Left cardiac atrium (tissue), 4 donors: Measurements from ENCODE around the gene NAIF1. TPM values are rescaled to one million over a fixed set of nuclear protein-coding genes. Genes with fewer than 3 reads are reported as not detected.

Experiments
- ATAC-seq, 2 donors: fragments of 200-7000 bp; cut with Tn5 transposase; one replicate each; pipeline ENCODE4 v1.9.1; 2020; ENCODE audit warnings: mild to moderate bottlenecking in 2 of 2, moderate library complexity in 2 of 2
- DNase-seq: peaks from one replicate; pipeline ENCODE4 v3.0.0-alpha.2; 2020
- intact Hi-C, 2 donors: fragments of 100-400 bp; cut with DNase I; formaldehyde crosslinking; loops; one replicate each; pipeline versions ENCODE4 v1.14.1 to v1.15.1; 2022 to 2023
- total RNA-seq, 2 donors: library from RNA; stranded (reverse); fragmentation: NEBNext Ultra II Directional; extraction: Animal tissue kit (Norgen Biotek cat#: 25700); gene quantifications; one replicate each; pipeline ENCODE4 v1.2.1, GENCODE V29; 2021
- donor health status: DM: no; HTN: yes; CAD: no.
- donor health status: DM: no; HTN: yes; CAD: no; lungs with severe emphysema.
- donor health status: DM: yes; HTN: yes; CAD: no.
- donor health status: Dilated cardiomyopathy.

Gene NAIF1
- total RNA-seq, 2 donors from 2014 or later = 5.8 to 6.1 TPM

DNA sequence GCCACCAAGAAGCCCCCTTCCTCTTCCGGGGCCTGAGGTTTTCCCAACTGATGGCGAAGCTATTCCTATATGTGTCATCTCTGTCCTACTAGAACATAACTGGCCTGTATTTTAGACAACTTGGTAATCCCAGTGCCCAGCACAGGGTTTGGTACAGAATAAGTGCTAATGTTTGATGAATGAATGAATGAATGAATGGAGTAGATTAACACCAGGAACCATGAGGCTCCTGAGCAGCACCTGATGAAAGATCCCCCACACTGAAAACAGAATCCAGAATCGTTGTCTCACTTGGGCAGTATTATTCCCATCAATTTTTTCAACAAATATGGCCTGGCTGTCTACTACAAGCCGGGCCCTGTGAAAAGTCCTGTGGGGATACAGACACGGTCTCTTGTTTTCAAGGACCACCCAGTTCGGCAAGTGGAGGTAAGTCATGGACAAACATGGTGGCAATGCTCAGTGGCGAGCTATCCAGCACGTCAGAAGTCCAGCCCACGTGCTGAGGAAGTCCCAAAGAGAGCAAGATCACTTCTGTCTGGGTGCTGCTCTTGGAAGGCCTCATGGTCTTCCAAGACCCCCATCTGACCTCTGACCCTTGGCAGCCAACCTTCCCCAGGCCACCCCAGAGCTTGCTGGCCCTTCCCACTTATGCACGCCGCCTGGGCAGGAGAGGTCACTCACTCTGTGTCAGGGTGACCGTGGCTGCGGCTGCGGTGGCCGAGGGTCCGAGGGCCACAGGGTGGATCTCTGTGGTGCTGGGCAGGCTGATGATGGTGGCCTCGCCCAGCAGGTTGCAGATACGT, 1.0 kb downstream of the NAIF1 start:
- ATAC-seq (no peak), DNase-seq (peak; percentile 43)
- intact Hi-C loops = no loop called here

GRCh38 chr9:128062846-128063831, 4.0 kb downstream of the NAIF1 start:
- ATAC-seq = no peak
- intact Hi-C loops = no loop called here
- no peak for DNase-seq

GRCh38 chr9:128062279-128062678, 4.8 kb downstream of the NAIF1 start:
- no peak for DNase-seq
- ATAC-seq = no peak
- intact Hi-C loops = no loop called here

DNA sequence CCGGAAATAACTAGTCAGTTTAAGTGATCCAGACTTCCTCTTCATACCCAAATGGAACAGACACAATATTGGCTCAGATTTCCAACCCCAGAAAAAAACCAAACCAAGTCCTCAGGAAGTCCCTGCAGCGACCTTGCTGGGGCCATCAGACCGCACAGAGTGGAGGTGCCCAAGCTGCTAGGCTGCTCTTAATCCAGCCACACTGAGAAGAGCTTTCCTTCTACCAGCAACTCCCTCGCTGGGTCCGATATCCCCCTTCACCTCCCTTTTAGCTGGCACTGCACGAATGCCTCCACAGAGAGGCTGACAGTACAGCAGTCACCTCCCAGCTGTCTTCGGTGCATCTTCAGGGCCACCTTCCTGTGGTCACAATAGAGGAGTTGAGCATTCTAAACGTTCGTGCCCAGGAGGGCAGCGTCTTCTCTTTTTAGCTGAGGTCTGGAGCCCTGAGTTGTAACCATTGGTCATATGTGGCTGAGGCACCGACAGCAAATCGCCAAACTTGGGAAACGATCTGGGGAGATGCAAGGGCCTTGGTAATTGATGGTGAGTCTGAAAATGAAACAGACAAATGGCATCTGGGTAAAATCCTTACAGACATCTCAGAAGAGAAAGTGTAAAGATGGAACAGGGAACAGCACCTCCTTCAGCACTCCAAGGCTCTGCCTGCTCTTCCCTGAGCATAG, 5.7 kb downstream of the NAIF1 start:
- intact Hi-C loops = no loop called here
- no peak for ATAC-seq
- no peak for DNase-seq

GRCh38 chr9:128059365-128059983, 7.6 kb downstream of the NAIF1 start:
- ATAC-seq (peak in 1 of 2 donors; percentile 28), DNase-seq (no peak)
- intact Hi-C loops = no loop called here

GRCh38 chr9:128057724-128058409, 9.3 kb downstream of the NAIF1 start:
- ATAC-seq (no peak), DNase-seq (no peak)
- intact Hi-C loops = no loop called here

- intact Hi-C loops = no loop called here
Observed at GRCh38 chr9:128056887-128057723, 10.0 kb downstream of the NAIF1 start.

GRCh38 chr9:128056086-128056485, 11.0 kb downstream of the NAIF1 start:
- intact Hi-C loops = no loop called here
- DNase-seq = no peak
- ATAC-seq = peak in 1 of 2 donors; percentile 17

More at GRCh38 chr9:128056887-128057723, 10.0 kb downstream of the NAIF1 start:
- DNase-seq (no peak), ATAC-seq (no peak)

DNA sequence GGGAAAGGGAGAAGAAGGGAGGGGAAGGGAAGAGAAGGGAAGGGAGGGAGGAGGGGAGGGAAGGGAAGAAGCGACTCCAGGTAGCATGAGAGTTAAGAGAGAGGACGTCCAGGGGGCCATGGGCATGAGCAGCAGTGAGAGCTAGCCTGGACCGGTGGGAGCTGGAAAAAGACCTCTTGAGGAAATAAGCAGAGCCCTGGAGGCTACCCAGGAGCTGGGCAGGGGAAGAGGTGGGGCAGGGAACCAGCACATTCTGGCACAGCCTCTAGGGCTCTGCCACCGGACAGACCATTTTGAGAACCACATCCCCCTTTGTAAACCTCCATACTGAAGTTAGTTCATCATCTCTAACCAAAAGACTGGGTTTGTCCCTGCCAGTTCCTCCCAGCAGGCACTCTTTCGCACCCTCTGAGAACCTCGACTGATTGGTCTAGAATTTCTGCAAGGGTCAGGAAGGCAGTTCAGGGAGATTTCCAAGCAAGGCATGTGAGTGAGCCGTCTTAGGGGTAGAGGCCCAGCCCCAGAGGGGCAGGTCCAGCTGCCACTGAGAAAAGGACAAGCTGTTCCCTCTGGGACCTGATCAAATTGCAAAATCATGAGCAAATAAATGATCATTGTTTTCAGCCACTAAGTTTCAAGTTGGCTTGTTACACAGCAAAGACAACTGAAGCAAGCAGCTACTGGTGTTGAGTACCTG, 11.6 kb downstream of the NAIF1 start:
- ATAC-seq = peak; percentile 69 to 86
- peak; percentile 56 for DNase-seq
- intact Hi-C loops = no loop called here

DNA sequence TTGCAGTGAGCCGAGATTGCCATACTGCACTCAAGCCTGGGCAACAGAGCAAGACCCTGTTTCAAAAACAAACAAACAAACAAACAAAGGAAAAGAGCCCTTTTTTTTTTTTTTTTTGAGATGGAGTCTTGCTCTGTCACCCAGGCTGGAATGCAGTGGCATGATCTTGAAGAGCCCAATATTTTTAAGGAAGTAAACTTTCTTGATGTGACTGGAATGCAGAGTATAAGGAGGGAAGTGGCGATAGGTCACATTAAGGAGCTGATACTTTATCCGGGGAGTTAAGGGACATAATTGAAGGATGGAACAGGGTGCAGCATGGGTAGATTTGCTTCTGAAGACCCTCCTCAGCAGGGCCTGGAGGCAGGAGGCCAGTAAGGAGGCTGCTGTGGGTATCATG, 13.0 kb downstream of the NAIF1 start:
- intact Hi-C loops = no loop called here
- peak in 1 of 2 donors; percentile 28 for ATAC-seq
- no peak for DNase-seq

- intact Hi-C loops = no loop called here
- DNase-seq (no peak), ATAC-seq (peak; percentile 20 to 55)
Observed at GRCh38 chr9:128053560-128053959, 13.6 kb downstream of the NAIF1 start.

DNA sequence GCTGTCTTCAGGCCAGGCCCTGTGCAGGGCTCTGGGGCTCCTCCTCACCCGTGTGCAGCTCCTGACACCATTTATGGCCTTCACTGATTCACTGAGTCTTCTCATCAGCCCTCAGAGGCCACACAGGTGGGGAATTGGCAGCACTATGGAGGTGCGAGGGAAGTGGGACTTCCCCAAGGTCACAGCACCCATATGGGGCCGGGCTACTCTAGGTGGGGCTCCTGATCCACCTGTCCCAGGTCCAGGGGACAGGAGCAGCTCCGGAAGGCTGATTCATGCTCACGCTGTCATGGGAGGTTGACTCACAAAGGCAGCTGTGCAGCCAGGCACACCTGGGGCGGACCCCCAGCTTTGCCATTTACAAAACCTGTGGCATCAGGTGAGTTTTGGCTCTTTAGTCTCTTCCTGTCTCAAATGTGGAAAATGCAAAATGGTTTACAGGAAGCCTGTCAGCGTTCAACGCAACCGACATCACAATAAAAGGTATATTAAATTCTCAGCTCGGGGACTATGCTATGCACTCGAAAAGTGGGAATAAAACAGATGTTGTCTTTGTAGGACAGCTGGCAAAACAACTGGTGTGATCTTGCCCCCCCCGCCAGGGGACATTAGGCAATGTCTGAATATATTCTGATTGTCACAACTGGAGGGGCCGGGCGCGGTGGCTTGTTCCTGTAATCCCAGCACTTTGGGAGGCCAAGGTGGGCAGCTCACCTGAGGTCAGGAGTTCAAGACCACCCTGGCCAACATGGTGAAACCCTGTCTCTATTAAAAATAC, 15.0 kb downstream of the NAIF1 start:
- no peak for ATAC-seq
- no peak for DNase-seq
- intact Hi-C loops = no loop called here

DNA sequence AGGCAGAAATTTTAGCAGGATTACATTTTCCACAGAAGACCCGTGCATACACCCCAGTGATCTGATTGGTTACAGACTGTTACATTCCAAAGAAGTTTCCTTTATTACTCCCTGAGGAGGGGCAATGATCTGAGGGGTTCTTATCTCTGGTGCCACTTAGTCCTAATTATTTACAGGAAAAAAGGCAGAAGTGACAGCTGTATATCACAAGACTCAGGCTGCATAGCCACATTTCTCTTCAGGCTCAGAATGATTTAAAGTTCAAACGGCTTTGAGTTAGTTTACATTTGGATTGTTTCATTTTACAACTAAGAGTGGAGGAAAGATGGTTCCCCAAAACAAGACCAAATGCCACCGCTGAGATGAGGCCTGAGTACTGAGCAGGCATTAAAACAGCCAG, 17.3 kb downstream of the NAIF1 start:
- ATAC-seq (no peak), DNase-seq (no peak)
- intact Hi-C loops = no loop called here

DNA sequence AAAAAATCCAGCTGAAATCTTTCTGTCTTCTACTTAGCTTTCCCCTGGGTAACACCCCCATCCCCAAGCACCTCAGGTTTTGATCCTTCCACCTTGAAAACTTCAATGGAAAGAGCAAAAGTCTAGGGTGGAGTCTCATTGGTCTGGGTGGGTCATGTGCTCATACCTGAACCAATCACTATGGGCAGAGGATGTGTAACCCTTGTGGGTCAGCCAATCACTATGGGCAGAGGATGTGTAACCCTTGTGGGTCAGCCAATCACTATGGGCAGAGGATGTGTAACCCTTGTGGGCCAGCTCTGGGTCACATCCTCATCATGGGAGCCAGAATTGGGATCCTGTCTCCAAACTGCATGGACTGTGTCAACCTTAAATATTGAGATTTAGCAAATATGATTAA, 18.5 kb downstream of the NAIF1 start:
- no peak for DNase-seq
- ATAC-seq = no peak
- intact Hi-C loops = no loop called here

GRCh38 chr9:128047231-128047630, 19.9 kb downstream of the NAIF1 start:
- ATAC-seq (no peak), DNase-seq (no peak)
- intact Hi-C loops = no loop called here

GRCh38 chr9:128045831-128046230, 21.3 kb downstream of the NAIF1 start:
- ATAC-seq = no peak
- no peak for DNase-seq
- intact Hi-C loops = no loop called here
